Measurements from ENCODE around the gene DOK6.

DNA sequence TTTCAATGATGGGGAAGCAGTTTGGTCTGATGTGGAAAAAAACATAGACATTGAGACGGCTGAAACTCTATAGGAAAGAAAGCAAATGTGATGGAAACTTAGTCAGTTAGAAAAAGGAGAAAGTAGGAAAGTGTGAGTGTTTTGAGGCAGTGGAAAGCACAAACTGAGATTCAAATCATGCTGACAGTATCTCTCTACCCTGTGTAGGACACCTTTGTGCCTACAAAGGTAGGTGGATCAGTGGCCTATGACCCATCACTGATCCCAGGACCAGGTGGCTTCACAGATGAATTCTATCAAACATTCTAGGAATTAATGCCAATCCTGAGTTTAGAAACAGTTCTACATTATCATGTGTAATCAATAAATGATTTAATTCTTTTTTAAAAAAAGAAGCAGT lies 489.9 kb downstream of the DOK6 start:
- TF ChIP-seq LCORL (IDR thresholded peaks at IDR 0.05) (no peak), LCORL (CRISPR knock-in tag; IDR thresholded peaks at IDR 0.05) (no peak), FOSL1 (CRISPR knock-in tag; IDR thresholded peaks at IDR 0.05; ENCODE audit: borderline replicate concordance) (no peak), CHD2 (IDR thresholded peaks at IDR 0.05; ENCODE audit: low read depth, low read length) (no peak), ZNF44 (CRISPR knock-in tag; IDR thresholded peaks at IDR 0.05) (no peak), GABPB1 (CRISPR knock-in tag; IDR thresholded peaks at IDR 0.05) (no peak), SMC3 (IDR thresholded peaks at IDR 0.05; ENCODE audit: low read length) (no peak), SAFB2 (CRISPR knock-in tag; IDR thresholded peaks at IDR 0.05; ENCODE audit: borderline replicate concordance, low read depth) (no peak)
- TF ChIP-seq, protein P1, sequence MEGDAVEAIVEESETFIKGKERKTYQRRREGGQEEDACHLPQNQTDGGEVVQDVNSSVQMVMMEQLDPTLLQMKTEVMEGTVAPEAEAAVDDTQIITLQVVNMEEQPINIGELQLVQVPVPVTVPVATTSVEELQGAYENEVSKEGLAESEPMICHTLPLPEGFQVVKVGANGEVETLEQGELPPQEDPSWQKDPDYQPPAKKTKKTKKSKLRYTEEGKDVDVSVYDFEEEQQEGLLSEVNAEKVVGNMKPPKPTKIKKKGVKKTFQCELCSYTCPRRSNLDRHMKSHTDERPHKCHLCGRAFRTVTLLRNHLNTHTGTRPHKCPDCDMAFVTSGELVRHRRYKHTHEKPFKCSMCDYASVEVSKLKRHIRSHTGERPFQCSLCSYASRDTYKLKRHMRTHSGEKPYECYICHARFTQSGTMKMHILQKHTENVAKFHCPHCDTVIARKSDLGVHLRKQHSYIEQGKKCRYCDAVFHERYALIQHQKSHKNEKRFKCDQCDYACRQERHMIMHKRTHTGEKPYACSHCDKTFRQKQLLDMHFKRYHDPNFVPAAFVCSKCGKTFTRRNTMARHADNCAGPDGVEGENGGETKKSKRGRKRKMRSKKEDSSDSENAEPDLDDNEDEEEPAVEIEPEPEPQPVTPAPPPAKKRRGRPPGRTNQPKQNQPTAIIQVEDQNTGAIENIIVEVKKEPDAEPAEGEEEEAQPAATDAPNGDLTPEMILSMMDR (CRISPR knock-in tag; IDR thresholded peaks at IDR 0.05): no peak
- TF ChIP-seq, protein P2, sequence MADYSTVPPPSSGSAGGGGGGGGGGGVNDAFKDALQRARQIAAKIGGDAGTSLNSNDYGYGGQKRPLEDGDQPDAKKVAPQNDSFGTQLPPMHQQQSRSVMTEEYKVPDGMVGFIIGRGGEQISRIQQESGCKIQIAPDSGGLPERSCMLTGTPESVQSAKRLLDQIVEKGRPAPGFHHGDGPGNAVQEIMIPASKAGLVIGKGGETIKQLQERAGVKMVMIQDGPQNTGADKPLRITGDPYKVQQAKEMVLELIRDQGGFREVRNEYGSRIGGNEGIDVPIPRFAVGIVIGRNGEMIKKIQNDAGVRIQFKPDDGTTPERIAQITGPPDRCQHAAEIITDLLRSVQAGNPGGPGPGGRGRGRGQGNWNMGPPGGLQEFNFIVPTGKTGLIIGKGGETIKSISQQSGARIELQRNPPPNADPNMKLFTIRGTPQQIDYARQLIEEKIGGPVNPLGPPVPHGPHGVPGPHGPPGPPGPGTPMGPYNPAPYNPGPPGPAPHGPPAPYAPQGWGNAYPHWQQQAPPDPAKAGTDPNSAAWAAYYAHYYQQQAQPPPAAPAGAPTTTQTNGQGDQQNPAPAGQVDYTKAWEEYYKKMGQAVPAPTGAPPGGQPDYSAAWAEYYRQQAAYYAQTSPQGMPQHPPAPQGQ (CRISPR knock-in tag; IDR thresholded peaks at IDR 0.05; ENCODE audit: borderline replicate concordance): no peak
- TF ChIP-seq, protein P3, sequence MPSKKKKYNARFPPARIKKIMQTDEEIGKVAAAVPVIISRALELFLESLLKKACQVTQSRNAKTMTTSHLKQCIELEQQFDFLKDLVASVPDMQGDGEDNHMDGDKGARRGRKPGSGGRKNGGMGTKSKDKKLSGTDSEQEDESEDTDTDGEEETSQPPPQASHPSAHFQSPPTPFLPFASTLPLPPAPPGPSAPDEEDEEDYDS (CRISPR knock-in tag; IDR thresholded peaks at IDR 0.05): no peak
